ENCODE measurements around the gene CNGA4.

DNA sequence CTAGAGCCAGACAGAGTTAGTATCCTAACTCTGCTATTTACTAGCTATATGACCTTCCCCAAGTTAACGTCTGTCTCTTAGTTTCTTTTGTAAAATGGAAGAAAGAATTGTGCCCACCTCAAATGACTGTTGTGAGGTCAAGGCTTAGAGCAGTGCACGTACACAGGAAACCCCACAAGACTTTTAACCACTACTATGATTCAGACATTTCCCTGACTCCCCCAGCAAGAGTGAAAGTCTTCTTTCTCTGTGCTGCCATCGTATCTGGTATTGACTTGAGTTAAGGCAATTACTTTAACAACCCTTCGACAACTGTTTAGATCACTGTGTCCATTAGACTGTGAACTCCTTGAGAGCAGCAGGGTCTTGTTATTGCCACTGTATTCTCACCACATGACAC lies 42.5 kb upstream of the CNGA4 start:
- TF ChIP-seq, protein P1, sequence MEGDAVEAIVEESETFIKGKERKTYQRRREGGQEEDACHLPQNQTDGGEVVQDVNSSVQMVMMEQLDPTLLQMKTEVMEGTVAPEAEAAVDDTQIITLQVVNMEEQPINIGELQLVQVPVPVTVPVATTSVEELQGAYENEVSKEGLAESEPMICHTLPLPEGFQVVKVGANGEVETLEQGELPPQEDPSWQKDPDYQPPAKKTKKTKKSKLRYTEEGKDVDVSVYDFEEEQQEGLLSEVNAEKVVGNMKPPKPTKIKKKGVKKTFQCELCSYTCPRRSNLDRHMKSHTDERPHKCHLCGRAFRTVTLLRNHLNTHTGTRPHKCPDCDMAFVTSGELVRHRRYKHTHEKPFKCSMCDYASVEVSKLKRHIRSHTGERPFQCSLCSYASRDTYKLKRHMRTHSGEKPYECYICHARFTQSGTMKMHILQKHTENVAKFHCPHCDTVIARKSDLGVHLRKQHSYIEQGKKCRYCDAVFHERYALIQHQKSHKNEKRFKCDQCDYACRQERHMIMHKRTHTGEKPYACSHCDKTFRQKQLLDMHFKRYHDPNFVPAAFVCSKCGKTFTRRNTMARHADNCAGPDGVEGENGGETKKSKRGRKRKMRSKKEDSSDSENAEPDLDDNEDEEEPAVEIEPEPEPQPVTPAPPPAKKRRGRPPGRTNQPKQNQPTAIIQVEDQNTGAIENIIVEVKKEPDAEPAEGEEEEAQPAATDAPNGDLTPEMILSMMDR (IDR thresholded peaks at IDR 0.05) = no peak
- no peak for TF ChIP-seq POLR2AphosphoS5 (IDR thresholded peaks at IDR 0.05)
